Measurements from ENCODE around the gene CCT2. TPM values are rescaled to one million over a fixed set of nuclear protein-coding genes. Genes with fewer than 3 reads are reported as not detected.

The CCT2 gene
- 100 to 1,000 TPM; 293 to 360 TPM for total RNA-seq

DNA sequence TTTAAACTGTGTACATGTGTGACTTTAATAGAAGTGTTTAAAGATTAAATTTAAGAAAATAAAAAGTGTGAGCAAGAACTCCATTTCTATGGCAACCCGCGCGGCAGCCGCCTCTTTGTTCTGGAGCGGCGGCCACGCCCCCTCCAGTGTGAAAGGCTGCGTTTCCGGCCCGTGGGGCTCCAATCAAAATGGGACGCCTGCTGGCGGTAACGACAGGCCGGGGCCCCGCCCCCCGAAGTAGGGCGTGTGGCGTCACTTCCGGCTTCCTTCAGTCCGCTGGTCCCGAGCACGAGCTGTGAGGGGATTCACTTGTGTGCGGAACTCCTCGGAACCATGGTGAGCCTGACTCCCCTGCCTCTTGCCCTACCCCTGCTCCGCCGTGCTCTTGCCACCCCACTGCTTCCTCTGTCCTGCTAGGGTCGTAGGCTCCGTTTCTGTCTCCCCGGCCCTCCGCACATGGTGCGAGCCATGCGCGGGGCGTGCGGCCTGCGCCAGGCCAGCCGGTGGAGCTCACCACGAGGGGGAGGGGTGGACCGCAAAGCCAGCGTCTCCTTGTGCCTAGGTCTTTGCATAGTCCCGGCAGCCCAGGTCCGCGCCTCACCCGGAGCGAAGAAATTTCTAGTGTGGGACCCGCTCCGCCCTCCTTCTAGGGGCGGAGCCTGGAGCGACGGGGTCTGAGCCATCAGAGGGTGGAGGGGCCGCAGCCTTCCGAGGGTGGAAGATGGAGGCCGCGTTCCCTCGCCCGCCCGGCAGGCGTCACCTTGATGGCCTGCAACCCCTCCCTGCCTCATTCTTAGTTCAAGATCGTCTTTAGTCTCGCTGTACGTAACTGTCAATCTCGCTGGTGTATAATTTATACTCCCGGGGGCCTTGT lies at the start of gene CCT2:
Gene CCT2, plus strand, starts transcription at position 271 of the 874 bp plus-strand sequence. Its CDS starts 63 bp downstream, at position 334.
- Mint-ChIP-seq H3K27me3 (no peaks in the 10 kb centered on the region), H3K9me3 (ENCODE audit: low read depth) (no peaks in the 10 kb centered on the region), H3K4me3 (peak within 1 kb of the TSS; percentile 96), H3K27ac (peak within 1 kb of the TSS; percentile 95), H3K4me1 (peaks cover 30% of the 10 kb centered on the region), H3K36me3 (ENCODE audit: low read depth) (peaks cover 26% of the 10 kb centered on the region)
- DNase-seq (peak; percentile 98), ATAC-seq (peak; percentile 94)
- ChIA-PET POLR2A (interaction anchor here (1.0 kb wide), 1 partner anchor 225 kb away, joined by 3 read pairs; no protein-coding TSS in a partner anchor), CTCF (interaction anchor here (1.0 to 2.7 kb wide), 5 partner anchors 10 to 195 kb away, joined by 3 to 11 read pairs (median 5); no protein-coding TSS in a partner anchor)
- intact Hi-C loops (cut with DNase I, micrococcal nuclease): loop anchor here (1.0 to 10.0 kb wide), 11 partner anchors 113 to 782 kb away; partner anchors contain the start of genes CNOT2 (in 2 of the 2), CPSF6 (in 2 of the 2), FRS2 (in 2 of the 2) and RAB3IP (in 2 of the 2)

DNA sequence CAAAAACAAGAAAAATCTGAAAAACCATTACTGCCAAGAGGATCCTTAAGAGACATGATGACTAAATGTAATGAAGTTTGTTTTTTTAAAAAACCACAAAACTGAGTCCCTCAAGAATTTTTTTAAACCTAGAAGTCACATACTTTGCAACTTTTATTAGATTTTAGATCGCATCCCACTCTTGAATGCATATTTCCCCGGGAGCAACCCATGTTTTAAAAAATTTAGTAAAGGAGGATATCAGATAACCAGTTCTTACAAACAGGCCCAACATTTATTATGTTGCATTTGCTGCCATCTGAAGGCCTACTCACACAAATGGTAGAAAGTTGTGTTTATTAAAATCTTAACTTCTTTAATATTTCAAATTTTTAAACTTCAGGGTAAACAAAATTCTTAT lies 44.3 kb upstream of the CCT2 start:
- ATAC-seq: no peak
- no peaks in the 10 kb centered on the region for H3K27me3 Mint-ChIP-seq
- H3K9me3 Mint-ChIP-seq (ENCODE audit: low read depth): peaks cover 8% of the 10 kb centered on the region
- H3K27ac Mint-ChIP-seq: no peak overlapping the region
- DNase-seq: no peak
- intact Hi-C loops (cut with DNase I, micrococcal nuclease): no loop called here
- POLR2A ChIA-PET: no interaction called here
- peaks cover 24% of the 10 kb centered on the region for H3K36me3 Mint-ChIP-seq (ENCODE audit: low read depth)
- peaks cover 4% of the 10 kb centered on the region for H3K4me1 Mint-ChIP-seq
- CTCF ChIA-PET: no interaction called here
- no peak overlapping the region for H3K4me3 Mint-ChIP-seq

DNA sequence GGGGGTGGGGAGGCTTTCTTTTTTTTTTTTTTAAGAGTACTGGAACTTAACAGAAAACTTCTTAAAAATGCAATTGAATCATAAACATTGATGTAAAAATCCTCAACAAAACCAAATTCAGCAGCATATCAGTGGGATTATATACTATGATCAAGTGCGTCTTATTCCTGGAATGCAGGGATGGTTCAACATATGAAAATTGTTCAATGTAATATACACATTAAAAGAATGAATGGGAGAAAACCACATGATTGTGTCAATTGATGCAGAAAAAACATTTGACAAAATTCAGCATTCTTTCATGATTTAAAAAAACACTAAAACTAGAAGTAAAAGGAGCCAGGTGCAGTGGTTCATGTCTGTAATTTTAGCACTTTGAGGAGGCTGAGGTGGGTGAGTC lies 41.2 kb upstream of the CCT2 start:
- CTCF ChIA-PET: no interaction called here
- Mint-ChIP-seq H3K4me3 (no peak overlapping the region), H3K9me3 (ENCODE audit: low read depth) (peaks cover 8% of the 10 kb centered on the region), H3K36me3 (ENCODE audit: low read depth) (peaks cover 23% of the 10 kb centered on the region), H3K27me3 (no peaks in the 10 kb centered on the region), H3K4me1 (peaks cover 11% of the 10 kb centered on the region), H3K27ac (no peak overlapping the region)
- intact Hi-C loops (cut with DNase I, micrococcal nuclease): no loop called here
- DNase-seq (no peak), ATAC-seq (peak; percentile 17)
- POLR2A ChIA-PET: no interaction called here

DNA sequence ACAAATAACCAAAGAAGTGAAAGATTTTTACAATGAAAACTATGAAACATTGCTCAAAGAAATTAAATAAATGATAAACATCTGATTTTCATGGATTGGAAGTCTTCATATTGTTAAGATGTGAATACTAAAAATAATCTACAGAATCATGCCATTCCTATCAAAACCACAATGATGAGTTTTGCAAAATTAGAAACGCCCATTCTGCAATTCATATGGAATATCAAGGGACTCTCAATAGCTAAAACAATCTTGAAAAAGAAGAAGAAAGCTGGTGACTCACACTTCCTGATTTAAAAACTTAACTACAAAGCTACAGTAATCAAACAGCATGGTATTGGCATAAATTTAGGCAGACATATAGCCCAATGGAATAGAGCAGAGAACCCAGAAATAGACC lies 40.2 kb upstream of the CCT2 start:
- H3K4me3 Mint-ChIP-seq: no peak overlapping the region
- DNase-seq: no peak
- intact Hi-C loops (cut with DNase I, micrococcal nuclease): no loop called here
- peaks cover 23% of the 10 kb centered on the region for H3K36me3 Mint-ChIP-seq (ENCODE audit: low read depth)
- no peaks in the 10 kb centered on the region for H3K27me3 Mint-ChIP-seq
- no peak for ATAC-seq
- CTCF ChIA-PET: no interaction called here
- H3K4me1 Mint-ChIP-seq: peaks cover 13% of the 10 kb centered on the region
- POLR2A ChIA-PET: no interaction called here
- H3K27ac Mint-ChIP-seq: no peak overlapping the region
- peaks cover 8% of the 10 kb centered on the region for H3K9me3 Mint-ChIP-seq (ENCODE audit: low read depth)

DNA sequence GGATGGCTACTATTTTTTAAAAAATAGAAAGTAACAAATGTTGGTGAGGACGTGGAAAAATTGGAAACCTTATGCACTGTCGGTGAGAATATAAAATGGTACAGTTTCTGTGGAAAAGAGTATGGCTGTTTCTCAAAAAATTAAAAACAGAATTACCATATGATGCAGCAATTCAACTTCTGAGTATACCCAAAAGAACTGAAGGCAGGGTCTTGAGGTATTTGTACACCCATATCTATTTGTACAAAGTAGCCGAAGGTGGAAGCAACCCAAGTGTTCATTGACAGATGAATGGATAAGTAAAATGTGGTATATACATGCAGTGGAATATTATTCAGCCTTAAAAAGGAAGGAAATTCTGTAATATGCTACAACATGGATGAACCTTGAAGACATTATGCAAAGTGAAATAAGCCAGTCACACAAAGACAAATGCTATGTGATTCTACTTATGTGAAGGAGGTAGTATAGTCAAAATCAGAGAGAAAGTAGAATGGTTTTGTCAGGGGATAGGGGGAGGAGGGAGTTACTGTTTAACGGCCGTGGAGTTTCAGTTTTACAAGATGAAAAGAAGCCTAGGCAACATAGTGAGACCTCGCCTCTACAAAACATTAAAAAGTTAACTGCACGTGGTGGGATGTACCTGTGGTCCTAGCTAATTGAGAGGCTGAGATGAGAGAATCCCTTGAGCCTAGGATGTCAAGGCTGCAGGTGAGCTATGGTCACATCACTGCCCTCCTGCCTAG lies 38.4 kb upstream of the CCT2 start:
- DNase-seq (no peak), ATAC-seq (peak; percentile 92)
- Mint-ChIP-seq H3K9me3 (ENCODE audit: low read depth) (peaks cover 8% of the 10 kb centered on the region), H3K27ac (no peak overlapping the region), H3K4me1 (peaks cover 16% of the 10 kb centered on the region), H3K4me3 (no peak overlapping the region), H3K36me3 (ENCODE audit: low read depth) (peaks cover 19% of the 10 kb centered on the region), H3K27me3 (no peaks in the 10 kb centered on the region)
- intact Hi-C loops (cut with DNase I, micrococcal nuclease): no loop called here
- ChIA-PET POLR2A (no interaction called here), CTCF (no interaction called here)

DNA sequence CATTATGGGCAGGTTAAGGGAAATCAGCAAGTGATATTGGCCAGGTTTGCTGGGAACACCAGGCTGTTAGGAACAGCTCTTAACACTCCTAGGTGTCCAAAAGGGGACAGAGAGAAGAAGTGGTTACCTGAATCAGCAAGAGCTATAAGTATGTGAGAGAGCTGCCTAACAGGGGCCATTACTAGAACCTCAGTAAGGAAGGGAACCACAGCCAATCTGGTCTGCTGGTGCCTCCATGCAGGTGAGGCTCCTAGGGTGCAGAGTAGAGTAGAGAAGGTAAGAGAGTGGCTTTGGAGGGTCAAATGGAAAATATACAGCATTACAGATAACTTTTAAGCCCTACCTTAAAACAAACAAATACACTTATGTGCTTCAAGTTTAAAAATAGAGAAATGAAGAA lies 36.6 kb upstream of the CCT2 start:
- H3K4me3 Mint-ChIP-seq: no peak overlapping the region
- DNase-seq (no peak), ATAC-seq (no peak)
- intact Hi-C loops (cut with DNase I, micrococcal nuclease): no loop called here
- no peaks in the 10 kb centered on the region for H3K27me3 Mint-ChIP-seq
- peaks cover 3% of the 10 kb centered on the region for H3K9me3 Mint-ChIP-seq (ENCODE audit: low read depth)
- CTCF ChIA-PET: interaction anchor here (1.1 to 2.0 kb wide), 4 partner anchors 10 to 22 kb away, joined by 3 to 4 read pairs (median 4); no protein-coding TSS in a partner anchor
- H3K27ac Mint-ChIP-seq: no peak overlapping the region
- peaks cover 12% of the 10 kb centered on the region for H3K36me3 Mint-ChIP-seq (ENCODE audit: low read depth)
- peaks cover 14% of the 10 kb centered on the region for H3K4me1 Mint-ChIP-seq
- POLR2A ChIA-PET: no interaction called here

DNA sequence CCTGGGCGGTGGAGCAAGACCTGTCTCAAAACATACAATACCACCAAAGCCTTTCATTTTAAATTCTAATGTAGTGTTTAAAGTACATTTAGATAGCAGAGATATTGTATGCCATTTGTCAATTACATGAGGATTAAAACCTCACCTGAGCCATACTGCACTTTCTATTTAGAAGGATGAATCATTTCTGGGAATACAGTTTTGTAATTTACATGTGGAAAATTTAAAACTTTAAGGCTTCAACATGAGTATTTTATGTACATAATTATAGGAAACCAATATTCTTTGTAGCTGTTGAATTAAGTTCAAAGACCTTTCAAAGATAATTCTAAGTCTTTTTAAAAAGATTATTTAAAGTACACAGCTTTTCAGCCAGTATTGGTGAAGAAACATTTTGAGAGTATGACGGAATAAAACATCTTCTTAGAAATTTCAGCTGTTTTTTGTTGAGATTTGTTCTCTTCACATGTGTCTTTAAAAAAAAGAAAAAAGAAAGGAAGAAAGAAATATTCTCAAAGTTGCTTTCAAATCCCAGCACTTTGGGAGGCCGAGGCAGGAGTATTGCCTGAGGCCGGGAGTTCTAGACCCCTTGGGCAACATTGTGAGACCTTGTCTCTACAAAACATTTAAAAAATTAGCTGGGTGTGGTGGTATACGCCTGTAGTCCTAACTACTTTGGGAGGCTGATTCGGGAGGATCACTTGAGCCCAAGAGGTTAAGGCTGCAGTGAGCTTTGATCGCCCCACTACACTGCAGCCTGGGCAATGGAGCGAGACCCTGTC lies 34.5 kb upstream of the CCT2 start:
- Mint-ChIP-seq H3K4me3 (no peak overlapping the region), H3K9me3 (ENCODE audit: low read depth) (peaks cover 2% of the 10 kb centered on the region), H3K36me3 (ENCODE audit: low read depth) (peaks cover 6% of the 10 kb centered on the region), H3K27me3 (no peaks in the 10 kb centered on the region), H3K4me1 (peaks cover 14% of the 10 kb centered on the region), H3K27ac (no peak overlapping the region)
- ChIA-PET CTCF (interaction anchor here (1.1 to 2.3 kb wide), 3 partner anchors 8 to 20 kb away, joined by 3 to 9 read pairs (median 4); no protein-coding TSS in a partner anchor), POLR2A (no interaction called here)
- intact Hi-C loops (cut with DNase I, micrococcal nuclease): no loop called here
- DNase-seq: no peak
- no peak for ATAC-seq

DNA sequence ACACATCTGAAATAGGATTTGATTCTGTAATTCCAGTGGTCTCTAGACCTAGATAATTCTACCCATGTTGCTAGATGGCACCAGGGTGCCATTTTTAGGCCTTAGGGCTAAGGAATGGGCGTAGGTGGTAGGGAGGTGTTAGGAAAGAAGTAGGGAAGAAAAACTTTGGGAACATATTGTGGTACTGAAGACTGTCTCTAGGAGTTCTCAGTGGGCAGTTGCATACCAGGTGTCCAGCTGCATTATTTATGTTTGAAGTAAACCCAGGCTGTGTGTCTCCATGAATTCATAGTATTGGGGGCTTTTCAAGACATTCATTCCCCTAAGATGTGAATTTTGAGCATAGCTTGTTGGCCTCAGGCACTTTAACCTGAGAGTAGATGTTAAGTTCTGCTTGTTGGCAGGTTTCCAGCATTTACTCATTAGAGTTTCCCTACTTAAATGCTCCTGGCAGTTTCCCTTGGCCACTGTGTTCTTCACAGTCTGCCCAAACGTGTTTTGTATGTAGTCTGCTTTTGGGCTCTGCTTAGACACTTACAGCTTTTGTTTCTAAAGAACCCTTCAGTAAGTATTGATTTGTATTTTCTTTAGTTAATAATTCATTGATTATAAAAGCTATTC lies 31.5 kb upstream of the CCT2 start:
- Mint-ChIP-seq H3K36me3 (ENCODE audit: low read depth) (peaks cover 4% of the 10 kb centered on the region), H3K9me3 (ENCODE audit: low read depth) (no peaks in the 10 kb centered on the region), H3K27me3 (no peaks in the 10 kb centered on the region), H3K4me1 (peaks cover 5% of the 10 kb centered on the region), H3K27ac (no peak overlapping the region), H3K4me3 (no peak overlapping the region)
- ATAC-seq (no peak), DNase-seq (no peak)
- intact Hi-C loops (cut with DNase I, micrococcal nuclease): no loop called here
- CTCF ChIA-PET: interaction anchor here (0.7 to 1.6 kb wide), 2 partner anchors 11 to 452 kb away, joined by 3 to 5 read pairs; no protein-coding TSS in a partner anchor
- POLR2A ChIA-PET: interaction anchor here (0.6 kb wide), 1 partner anchor 95 kb away, joined by 3 read pairs; no protein-coding TSS in a partner anchor

DNA sequence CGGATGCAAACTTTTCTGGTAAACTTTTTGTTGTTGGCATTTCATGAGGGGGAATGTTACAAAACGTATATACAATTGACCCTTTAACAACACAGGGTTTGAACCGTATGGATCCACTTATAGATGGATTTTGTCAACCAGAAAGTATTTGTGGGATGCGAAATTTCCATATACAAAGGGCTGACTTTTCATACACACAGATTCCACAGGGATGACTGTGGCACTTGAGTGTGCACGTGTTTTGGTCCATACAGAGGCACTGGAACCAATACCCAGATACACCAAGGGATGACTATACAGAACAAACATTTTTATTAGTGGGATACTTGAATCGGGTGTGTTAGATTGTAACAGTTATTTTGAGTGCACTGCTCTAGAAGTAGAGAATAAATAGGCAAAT lies 29.8 kb upstream of the CCT2 start:
- CTCF ChIA-PET: interaction anchor here (1.0 kb wide), 2 partner anchors 21 to 400 kb away, joined by 3 to 4 read pairs; no protein-coding TSS in a partner anchor
- POLR2A ChIA-PET: no interaction called here

DNA sequence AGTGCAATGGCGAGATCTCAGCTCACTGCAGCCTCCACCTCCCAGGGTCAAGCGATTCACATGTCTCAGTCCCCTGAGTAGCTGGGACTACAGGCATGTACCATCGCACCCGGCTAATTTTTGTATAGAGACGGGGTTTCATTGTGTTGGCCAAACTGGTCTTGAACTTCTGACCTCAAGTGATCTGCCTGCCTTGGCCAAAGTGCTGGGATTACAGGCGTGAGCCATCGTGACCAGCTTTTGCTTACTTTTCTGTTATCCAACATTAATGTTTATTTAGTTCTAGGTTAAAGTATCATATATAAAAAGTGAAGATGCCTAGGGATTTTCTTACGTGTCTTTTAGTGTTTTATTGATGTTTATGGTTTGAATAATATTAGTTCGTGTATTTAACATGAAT lies 28.9 kb upstream of the CCT2 start:
- ChIA-PET CTCF (interaction anchor here (0.6 to 1.0 kb wide), 2 partner anchors 22 to 76 kb away, joined by 3 to 4 read pairs; no protein-coding TSS in a partner anchor), POLR2A (no interaction called here)
- intact Hi-C loops (cut with DNase I, micrococcal nuclease): no loop called here
- peaks cover under 1% of the 10 kb centered on the region for H3K36me3 Mint-ChIP-seq (ENCODE audit: low read depth)
- ATAC-seq: no peak
- no peaks in the 10 kb centered on the region for H3K9me3 Mint-ChIP-seq (ENCODE audit: low read depth)
- no peak for DNase-seq
- H3K4me3 Mint-ChIP-seq: no peak overlapping the region
- H3K27ac Mint-ChIP-seq: no peak overlapping the region
- no peaks in the 10 kb centered on the region for H3K27me3 Mint-ChIP-seq
- no peaks in the 10 kb centered on the region for H3K4me1 Mint-ChIP-seq

More for the DNA sequence above, 29.8 kb upstream of the CCT2 start:
- no peaks in the 10 kb centered on the region for H3K27me3 Mint-ChIP-seq
- DNase-seq: no peak
- no peaks in the 10 kb centered on the region for H3K4me1 Mint-ChIP-seq
- H3K27ac Mint-ChIP-seq: no peak overlapping the region
- intact Hi-C loops (cut with DNase I, micrococcal nuclease): no loop called here
- peaks cover 4% of the 10 kb centered on the region for H3K36me3 Mint-ChIP-seq (ENCODE audit: low read depth)
- no peaks in the 10 kb centered on the region for H3K9me3 Mint-ChIP-seq (ENCODE audit: low read depth)
- no peak overlapping the region for H3K4me3 Mint-ChIP-seq
- no peak for ATAC-seq
